Lung (tissue), 12 donors: ENCODE measurements around the gene C16orf96. TPM values are rescaled to one million over a fixed set of nuclear protein-coding genes. Genes with fewer than 3 reads are reported as not detected.

ENCODE experiments used
- ATAC-seq: fragments of 200-7000 bp; cut with Tn5 transposase; one replicate; pipeline ENCODE4 v1.9.1; 2020; ENCODE audit warnings: moderate number of reproducible peaks; ENCODE audit not compliant: insufficient read depth, low FRiP score
- DNase-seq, 3 donors: peaks; one replicate each; pipeline ENCODE4 v3.0.0-alpha.2; 2013 to 2017
- H3K27ac ChIP-seq, 2 donors: one replicate each; pipeline ENCODE4 v1.5.1; 2013; ENCODE audit warnings: mild to moderate bottlenecking in 2 of 2, moderate library complexity in 2 of 2, control low read depth in 1 of 2, inconsistent platforms in 1 of 2, low read depth in 1 of 2, low read length in 1 of 2
- H3K27me3 ChIP-seq, 3 donors: one replicate each; pipeline ENCODE4 v1.5.1; 2013; ENCODE audit warnings: low read length in 2 of 3; ENCODE audit not compliant: control insufficient read depth in 3 of 3, insufficient read depth in 3 of 3
- H3K36me3 ChIP-seq, 4 donors: one replicate each; pipeline ENCODE4 v1.5.1; 2013; ENCODE audit warnings: low read length in 4 of 4, mild to moderate bottlenecking in 1 of 4, moderate library complexity in 1 of 4; ENCODE audit not compliant: control insufficient read depth in 4 of 4, insufficient read depth in 4 of 4
- H3K4me1 ChIP-seq, 5 donors: one replicate each; pipeline ENCODE4 v1.5.1; 2013; ENCODE audit warnings: low read length in 5 of 5, mild to moderate bottlenecking in 2 of 5, moderate library complexity in 1 of 5; ENCODE audit not compliant: control insufficient read depth in 5 of 5, insufficient read depth in 5 of 5
- H3K4me3 ChIP-seq: one replicate; pipeline ENCODE4 v1.5.1; 2013; ENCODE audit warnings: mild to moderate bottlenecking, control low read depth, moderate library complexity
- H3K9ac ChIP-seq, 2 donors: one replicate each; pipeline ENCODE4 v1.5.1; 2013; ENCODE audit warnings: low read length in 2 of 2, control low read depth in 1 of 2; ENCODE audit not compliant: insufficient read depth in 1 of 2
- H3K9me3 ChIP-seq, 4 donors: one replicate each; pipeline ENCODE4 v1.5.1; 2013; ENCODE audit warnings: low read length in 3 of 4, mild to moderate bottlenecking in 1 of 4, moderate library complexity in 1 of 4; ENCODE audit not compliant: control insufficient read depth in 4 of 4, insufficient read depth in 3 of 4
- CTCF ChIP-seq: IDR thresholded peaks from 2 replicates; pipeline ENCODE4 v1.5.1; 2012; ENCODE audit warnings: mild to moderate bottlenecking; ENCODE audit errors: control extremely low read depth, extremely low read depth
- WGBS, 2 donors: extraction: QIAGEN DNeasy Blood & Tissue Kit; methylation state at CpG; one replicate each; pipeline ENCODE4 v1.1.7; 2013; 5-methylcytosine and 5-hydroxymethylcytosine counted together
- polyA plus RNA-seq, 2 donors: library from polyadenylated mRNA; stranded (reverse); fragments of 200-250 nt; gene quantifications; one replicate each; pipeline ENCODE4 v1.2.1, GENCODE V29; 2013
- total RNA-seq, 2 donors: library from RNA; depleted of rRNA in 1 of 2; stranded (reverse); fragments of >200 nt in 1 of 2; gene quantifications; one replicate each; pipeline ENCODE4 v1.2.1, GENCODE V29; 2014 to 2021
- donor health status: control.
- donor health status: control.
- donor health status: Bipolar disorder and iron deficiency.
- donor health status: healthy.
- donor health status: DM: yes; HTN: yes; CAD: no.

The C16orf96 gene
- total and polyA plus RNA-seq, 4 donors, result 0.03 to 0.37 (median 0.16) TPM

DNA sequence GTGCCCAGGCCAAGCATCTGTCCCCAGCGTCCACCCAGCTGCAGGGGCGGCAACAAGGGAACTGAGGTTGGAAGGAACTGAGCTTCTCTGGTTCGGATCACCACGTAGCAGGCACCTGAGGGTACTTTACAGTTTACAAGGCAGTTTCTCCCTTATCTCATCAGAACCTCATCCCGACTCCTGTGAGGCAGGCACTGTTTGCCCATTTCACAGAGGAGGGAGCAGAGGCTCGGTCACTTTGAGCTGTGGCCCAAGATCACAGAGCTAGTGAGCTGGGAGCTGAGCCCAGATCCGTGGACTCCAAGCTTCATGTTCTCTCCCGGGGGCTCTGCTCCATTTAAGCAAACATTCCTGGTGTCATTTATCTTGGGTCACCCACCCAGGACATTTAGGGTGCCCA lies 43.4 kb downstream of the C16orf96 start:
- no peaks in the 10 kb centered on the region for H3K9me3 ChIP-seq
- no peak overlapping the region for H3K27ac ChIP-seq
- H3K4me3 ChIP-seq, result no peak overlapping the region
- ATAC-seq (no peak), DNase-seq (no peak)
- TF ChIP-seq CTCF, result no peak
- H3K27me3 ChIP-seq, result no peaks in the 10 kb centered on the region
- H3K9ac ChIP-seq, result no peak overlapping the region
- 86 to 90% methylated on average over 8 of the region's 8 CpGs for WGBS, 2 donors
- peaks cover 0 to 17% (median 4%) of the 10 kb centered on the region in 5 donors for H3K4me1 ChIP-seq
- no peaks in the 10 kb centered on the region for H3K36me3 ChIP-seq

DNA sequence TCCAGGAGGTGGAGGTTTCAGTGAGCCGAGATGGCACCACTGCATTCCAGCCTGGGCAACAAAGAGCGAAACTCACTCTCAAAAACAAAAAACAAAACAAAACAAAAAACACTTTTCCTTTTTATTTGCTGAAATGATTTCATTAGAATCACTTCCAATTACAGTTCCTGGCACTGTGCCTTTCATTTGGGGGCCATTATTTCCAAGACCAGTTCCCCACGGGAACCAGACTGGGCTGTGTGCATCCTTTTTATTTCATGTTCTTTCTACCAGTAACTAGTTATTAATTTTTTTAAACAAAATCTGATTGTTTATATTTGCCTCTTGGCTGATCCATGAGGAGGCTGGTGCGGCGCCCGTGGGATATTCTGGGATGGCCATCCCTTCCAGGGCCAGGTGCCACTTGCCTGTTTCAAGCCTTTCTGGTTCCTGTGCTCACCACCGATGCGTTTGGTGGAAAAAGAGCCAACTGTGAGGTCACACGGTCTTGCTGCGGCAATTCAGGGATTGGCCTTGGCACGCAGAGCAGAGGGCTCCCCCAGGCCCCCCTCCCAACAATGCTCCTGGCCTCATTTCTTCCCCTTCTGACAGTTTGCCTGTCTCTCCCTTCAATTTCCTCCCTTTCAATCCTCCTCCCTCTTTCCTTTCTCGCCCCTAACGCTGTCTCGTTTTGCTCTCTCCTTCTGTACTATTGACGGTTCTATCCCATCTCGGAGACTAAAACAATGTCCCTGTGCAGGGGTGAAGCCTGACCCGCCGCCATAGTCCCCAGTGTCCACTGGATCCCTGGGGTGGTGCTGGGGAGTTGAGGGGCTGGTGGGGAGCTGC lies 45.1 kb downstream of the C16orf96 start:
- Histone ChIP-seq H3K27me3 (no peaks in the 10 kb centered on the region), H3K4me1 (peaks cover 0 to 17% (median 4%) of the 10 kb centered on the region in 5 donors), H3K27ac (no peak overlapping the region), H3K9me3 (no peaks in the 10 kb centered on the region), H3K4me3 (no peak overlapping the region), H3K9ac (peak overlapping the region in 1 of 2 donors; percentile 19), H3K36me3 (no peaks in the 10 kb centered on the region)
- ATAC-seq (no peak), DNase-seq (peak; percentile 66 to 76 (median 66))
- WGBS, 2 donors, result 32 to 37% methylated on average over 18 of the region's 18 CpGs
- TF ChIP-seq CTCF, result no peak

GRCh38 chr16:4601864-4602186 lies 45.7 kb downstream of the C16orf96 start:
- ATAC-seq (no peak), DNase-seq (no peak)
- Histone ChIP-seq H3K36me3 (no peaks in the 10 kb centered on the region), H3K9ac (no peak overlapping the region), H3K27ac (no peak overlapping the region), H3K4me1 (peaks cover 0 to 17% (median 4%) of the 10 kb centered on the region in 5 donors), H3K27me3 (no peaks in the 10 kb centered on the region), H3K4me3 (no peak overlapping the region), H3K9me3 (no peaks in the 10 kb centered on the region)
- WGBS, 2 donors, result 59 to 72% methylated on average over 6 of the region's 6 CpGs
- TF ChIP-seq CTCF, result no peak
